GM18519 (cell line): ENCODE data around the gene TUB.

Source experiments
- ATAC-seq: cut with Tn5 transposase; IDR thresholded peaks from one replicate; pipeline ENCODE4 v1.9.1; 2021; ENCODE audit warnings: mild to moderate bottlenecking, moderate library complexity; ENCODE audit not compliant: unreplicated experiment, low FRiP score

Gene TUB

GRCh38 chr11:8087185-8087584, 6.2 kb downstream of the TUB start:
- no peak for ATAC-seq

GRCh38 chr11:8087756-8088155, 6.7 kb downstream of the TUB start:
- ATAC-seq, result no peak

GRCh38 chr11:8089791-8090510, 8.9 kb downstream of the TUB start:
- ATAC-seq, result no peak

- ATAC-seq, result no peak
Measured at GRCh38 chr11:8090756-8091155, 9.7 kb downstream of the TUB start.

GRCh38 chr11:8091721-8092120, 10.7 kb downstream of the TUB start:
- ATAC-seq, result no peak

GRCh38 chr11:8092587-8093424, 11.8 kb downstream of the TUB start:
- peak; percentile 81 for ATAC-seq

- no peak for ATAC-seq
Measured at GRCh38 chr11:8093931-8094575, 13.0 kb downstream of the TUB start.

GRCh38 chr11:8094656-8095055, 13.6 kb downstream of the TUB start:
- ATAC-seq, result no peak

GRCh38 chr11:8095371-8095770, 14.4 kb downstream of the TUB start:
- ATAC-seq, result no peak

- no peak for ATAC-seq
Measured at GRCh38 chr11:8095806-8096522, 15.0 kb downstream of the TUB start.

- no peak for ATAC-seq
Measured at GRCh38 chr11:8096575-8096974, 15.6 kb downstream of the TUB start.

- ATAC-seq, result no peak
Measured at GRCh38 chr11:8097062-8097461, 16.1 kb downstream of the TUB start.

GRCh38 chr11:8097468-8097867, 16.5 kb downstream of the TUB start:
- ATAC-seq, result no peak

- no peak for ATAC-seq
Measured at GRCh38 chr11:8097926-8098325, 16.9 kb downstream of the TUB start.

- no peak for ATAC-seq
Measured at GRCh38 chr11:8098361-8098760, 17.4 kb downstream of the TUB start.

GRCh38 chr11:8098879-8099278, 17.9 kb downstream of the TUB start:
- no peak for ATAC-seq

GRCh38 chr11:8099291-8099899, 18.4 kb downstream of the TUB start:
- ATAC-seq, result no peak

GRCh38 chr11:8100158-8100557, 19.1 kb downstream of the TUB start:
- no peak for ATAC-seq

GRCh38 chr11:8100605-8101004, 19.6 kb downstream of the TUB start:
- ATAC-seq, result no peak

GRCh38 chr11:8101421-8101820, 20.4 kb downstream of the TUB start:
- no peak for ATAC-seq
